Colon (tissue), 2 donors: Measurements from ENCODE around the gene STARD13.

Experiments used
- FAIRE-seq: peaks from 2 replicates; lab custom pipeline; 2012; peaks lifted over from hg19 to GRCh38; lab: Jason Lieb, UNC
- donor health status: control.
- donor health status: control.

The STARD13 gene

GRCh38 chr13:33090755-33091414, 194.7 kb downstream of the STARD13 start:
- FAIRE-seq, result no peak

GRCh38 chr13:33089311-33089710, 196.2 kb downstream of the STARD13 start:
- FAIRE-seq, result no peak

GRCh38 chr13:33087790-33088189, 197.8 kb downstream of the STARD13 start:
- no peak for FAIRE-seq

GRCh38 chr13:33087091-33087490, 198.5 kb downstream of the STARD13 start:
- FAIRE-seq, result no peak

- FAIRE-seq, result no peak
Measured at GRCh38 chr13:33083054-33083453, 202.5 kb downstream of the STARD13 start.

- no peak for FAIRE-seq
Measured at GRCh38 chr13:33081666-33082065, 203.9 kb downstream of the STARD13 start.

GRCh38 chr13:33080972-33081590, 204.5 kb downstream of the STARD13 start:
- FAIRE-seq, result peak; percentile 47

GRCh38 chr13:33079960-33080359, 205.6 kb downstream of the STARD13 start:
- no peak for FAIRE-seq

- no peak for FAIRE-seq
Measured at GRCh38 chr13:33078263-33078662, 207.3 kb downstream of the STARD13 start.

- FAIRE-seq, result no peak
Measured at GRCh38 chr13:33076001-33076992, 209.3 kb downstream of the STARD13 start.

- FAIRE-seq, result no peak
Measured at GRCh38 chr13:33073338-33073737, 212.2 kb downstream of the STARD13 start.

- FAIRE-seq, result no peak
Measured at GRCh38 chr13:33072759-33073158, 212.8 kb downstream of the STARD13 start.

- no peak for FAIRE-seq
Measured at GRCh38 chr13:33072282-33072681, 213.3 kb downstream of the STARD13 start.

GRCh38 chr13:33070713-33071112, 214.8 kb downstream of the STARD13 start:
- no peak for FAIRE-seq

- FAIRE-seq, result no peak
Measured at GRCh38 chr13:33069365-33069764, 216.2 kb downstream of the STARD13 start.

GRCh38 chr13:33066329-33066728, 219.2 kb downstream of the STARD13 start:
- no peak for FAIRE-seq

GRCh38 chr13:33060815-33061214, 224.7 kb downstream of the STARD13 start:
- no peak for FAIRE-seq

- FAIRE-seq, result no peak
Measured at GRCh38 chr13:33058776-33059327, 226.7 kb downstream of the STARD13 start.

GRCh38 chr13:33057019-33057780, 228.4 kb downstream of the STARD13 start:
- no peak for FAIRE-seq

GRCh38 chr13:33053397-33054066, 232.0 kb downstream of the STARD13 start:
- FAIRE-seq, result no peak
